GM19025 (cell line): ENCODE results near the gene TBRG4.

Experiments used
- ATAC-seq: cut with Tn5 transposase; IDR thresholded peaks from one replicate; pipeline ENCODE4 v1.9.1; 2021; ENCODE audit warnings: mild to moderate bottlenecking, low read depth, moderate library complexity; ENCODE audit not compliant: unreplicated experiment

Gene TBRG4

GRCh38 chr7:45099891-45100760, 11.4 kb downstream of the TBRG4 start:
- ATAC-seq, result no peak

GRCh38 chr7:45098983-45099839, 12.3 kb downstream of the TBRG4 start:
- ATAC-seq, result no peak

GRCh38 chr7:45092931-45093235, 18.6 kb downstream of the TBRG4 start:
- no peak for ATAC-seq

GRCh38 chr7:45092100-45092930, 19.2 kb downstream of the TBRG4 start:
- ATAC-seq, result no peak

GRCh38 chr7:45089341-45089891, 22.1 kb downstream of the TBRG4 start:
- ATAC-seq, result no peak

- ATAC-seq, result no peak
Observed at GRCh38 chr7:45088821-45089340, 22.6 kb downstream of the TBRG4 start, which contains the start of gene NACAD. TSS of gene NACAD (minus strand) at chr7:45088969. CDS start at chr7:45088894, 75 bp downstream.

- no peak for ATAC-seq
Observed at GRCh38 chr7:45088146-45088701, 23.3 kb downstream of the TBRG4 start.

GRCh38 chr7:45087301-45088145, 24.0 kb downstream of the TBRG4 start:
- no peak for ATAC-seq

GRCh38 chr7:45086331-45087065, 25.0 kb downstream of the TBRG4 start:
- no peak for ATAC-seq

GRCh38 chr7:45085619-45086200, 25.8 kb downstream of the TBRG4 start:
- ATAC-seq, result no peak

GRCh38 chr7:45084901-45085618, 26.4 kb downstream of the TBRG4 start:
- ATAC-seq, result no peak

GRCh38 chr7:45084336-45084735, 27.2 kb downstream of the TBRG4 start:
- no peak for ATAC-seq

GRCh38 chr7:45082831-45083331, 28.6 kb downstream of the TBRG4 start:
- no peak for ATAC-seq

- ATAC-seq, result no peak
Observed at GRCh38 chr7:45082031-45082830, 29.3 kb downstream of the TBRG4 start.

- ATAC-seq, result no peak
Observed at GRCh38 chr7:45081670-45081974, 29.9 kb downstream of the TBRG4 start.

GRCh38 chr7:45080958-45081669, 30.4 kb downstream of the TBRG4 start:
- no peak for ATAC-seq
